ENCODE data around the gene ART5. TPM values are rescaled to one million over a fixed set of nuclear protein-coding genes. Genes with fewer than 3 reads are reported as not detected.
"Not testable (repeated sequence)": the region's sequence is repeated elsewhere in the genome, so short reads cannot be mapped to it uniquely, and the experiment has no call there.

Gene ART5
- total RNA-seq, 2 experiments from 2014 or later = not detected

DNA sequence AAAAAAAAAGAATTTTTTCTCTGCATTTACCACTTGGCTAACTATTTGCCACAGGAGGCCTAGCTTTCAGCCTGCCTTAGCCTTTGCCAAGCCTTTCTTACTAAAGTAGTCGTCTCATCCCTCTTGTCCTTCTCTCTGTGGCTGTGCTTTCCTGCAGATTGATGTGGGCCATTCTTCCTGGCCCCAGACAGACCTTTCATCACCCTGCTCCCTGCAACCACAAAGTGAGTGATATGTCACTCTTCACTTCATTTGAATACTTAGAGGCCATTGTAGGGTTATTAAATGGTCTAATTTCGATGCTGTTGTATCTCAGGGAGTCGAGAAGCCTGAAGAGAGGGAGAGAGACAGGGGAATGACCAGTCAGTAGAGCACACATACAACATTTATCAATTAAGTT lies 37.6 kb downstream of the ART5 start:
- Histone ChIP-seq H3K27ac (ENCODE audit: low read depth, low read length, poor library complexity, severe bottlenecking) (no peak overlapping the region), H3K9me3 (ENCODE audit: low read length) (no peaks in the 10 kb centered on the region), H4K20me1 (ENCODE audit: insufficient read depth, low read length) (no peaks in the 10 kb centered on the region), H3K4me2 (ENCODE audit: low read length) (no peak overlapping the region), H3K4me3 (ENCODE audit: low read depth, low read length, poor library complexity, severe bottlenecking) (no peak overlapping the region), H3K36me3 (ENCODE audit: insufficient read depth, low read length) (no peaks in the 10 kb centered on the region), H3K79me2 (ENCODE audit: insufficient read depth, low read depth, low read length) (no peaks in the 10 kb centered on the region), H3K9me2 (ENCODE audit: insufficient read depth, low read length) (no peaks in the 10 kb centered on the region), H3K4me1 (ENCODE audit: insufficient read depth, low read length, poor library complexity, severe bottlenecking) (no peaks in the 10 kb centered on the region), H2AFZ (ENCODE audit: low read length) (no peak overlapping the region)
- BruUV-seq (replicated peaks) = no TSS peak
- intact Hi-C loops (cut with micrococcal nuclease; ENCODE audit: unreplicated experiment) = loop anchor here (10.0 kb wide), 1 partner anchor 149 kb away; no protein-coding TSS in a partner anchor
- TF ChIP-seq CTCF (conservative IDR thresholded peaks at IDR 0.05; ENCODE audit: low read length) (no peak), EZH2phosphoT487 (IDR thresholded peaks at IDR 0.05; ENCODE audit: borderline replicate concordance, low read depth, low read length) (no peak)
- ChIA-PET POLR2A (no interaction called here), CTCF (ENCODE audit: unreplicated experiment) (no interaction called here)
- DNase-seq (ENCODE audit: low spot score) = no peak

DNA sequence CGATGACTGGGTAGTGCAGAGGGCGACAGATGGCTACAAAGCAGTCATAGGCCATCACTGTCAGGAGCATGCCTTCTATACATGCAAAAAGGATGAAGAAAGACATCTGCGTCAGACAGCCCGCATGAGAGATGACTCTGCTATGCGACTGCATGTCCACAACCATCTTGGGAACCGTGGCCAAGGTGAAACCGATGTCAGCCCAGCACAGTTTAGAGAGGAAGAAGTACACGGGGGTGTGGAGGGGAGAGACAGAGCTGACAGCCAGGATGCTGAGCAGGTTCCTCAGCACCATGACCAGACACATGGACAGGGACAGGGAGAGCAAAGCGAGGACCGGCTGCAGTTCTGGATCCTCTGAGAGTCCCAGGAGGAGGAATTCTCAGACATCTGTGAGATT lies 41.6 kb downstream of the ART5 start:
- CTCF ChIA-PET (ENCODE audit: unreplicated experiment) = not testable (repeated sequence)

GRCh38 chr11:3597743-3598142 lies 44.0 kb downstream of the ART5 start:
- BruUV-seq (replicated peaks); POLR2A ChIA-PET; CTCF ChIA-PET (ENCODE audit: unreplicated experiment); H3K4me2 ChIP-seq (ENCODE audit: low read length); H3K79me2 ChIP-seq (ENCODE audit: insufficient read depth, low read depth, low read length); H3K27ac ChIP-seq (ENCODE audit: low read depth, low read length, poor library complexity, severe bottlenecking); intact Hi-C loops (cut with micrococcal nuclease; ENCODE audit: unreplicated experiment); H3K9me3 ChIP-seq (ENCODE audit: low read length); H4K20me1 ChIP-seq (ENCODE audit: insufficient read depth, low read length); H2AFZ ChIP-seq (ENCODE audit: low read length); H3K9me2 ChIP-seq (ENCODE audit: insufficient read depth, low read length); H3K4me1 ChIP-seq (ENCODE audit: insufficient read depth, low read length, poor library complexity, severe bottlenecking); H3K36me3 ChIP-seq (ENCODE audit: insufficient read depth, low read length); DNase-seq (ENCODE audit: low spot score); H3K4me3 ChIP-seq (ENCODE audit: low read depth, low read length, poor library complexity, severe bottlenecking): not testable (repeated sequence)

More for the DNA sequence above, 41.6 kb downstream of the ART5 start:
- BruUV-seq (replicated peaks); H3K9me2 ChIP-seq (ENCODE audit: insufficient read depth, low read length); H2AFZ ChIP-seq (ENCODE audit: low read length); H3K4me3 ChIP-seq (ENCODE audit: low read depth, low read length, poor library complexity, severe bottlenecking); H3K9me3 ChIP-seq (ENCODE audit: low read length); H3K4me1 ChIP-seq (ENCODE audit: insufficient read depth, low read length, poor library complexity, severe bottlenecking); H3K4me2 ChIP-seq (ENCODE audit: low read length); H3K27ac ChIP-seq (ENCODE audit: low read depth, low read length, poor library complexity, severe bottlenecking); H4K20me1 ChIP-seq (ENCODE audit: insufficient read depth, low read length); H3K79me2 ChIP-seq (ENCODE audit: insufficient read depth, low read depth, low read length); H3K36me3 ChIP-seq (ENCODE audit: insufficient read depth, low read length); POLR2A ChIA-PET; DNase-seq (ENCODE audit: low spot score): not testable (repeated sequence)
- intact Hi-C loops (cut with micrococcal nuclease; ENCODE audit: unreplicated experiment) = loop anchor here (10.0 kb wide), 1 partner anchor 145 kb away; no protein-coding TSS in a partner anchor

- H2AFZ ChIP-seq (ENCODE audit: low read length); H4K20me1 ChIP-seq (ENCODE audit: insufficient read depth, low read length); H3K36me3 ChIP-seq (ENCODE audit: insufficient read depth, low read length); H3K9me2 ChIP-seq (ENCODE audit: insufficient read depth, low read length); H3K4me3 ChIP-seq (ENCODE audit: low read depth, low read length, poor library complexity, severe bottlenecking); CTCF ChIA-PET (ENCODE audit: unreplicated experiment); H3K79me2 ChIP-seq (ENCODE audit: insufficient read depth, low read depth, low read length); H3K27ac ChIP-seq (ENCODE audit: low read depth, low read length, poor library complexity, severe bottlenecking); DNase-seq (ENCODE audit: low spot score); BruUV-seq (replicated peaks); POLR2A ChIA-PET; H3K9me3 ChIP-seq (ENCODE audit: low read length); H3K4me2 ChIP-seq (ENCODE audit: low read length); intact Hi-C loops (cut with micrococcal nuclease; ENCODE audit: unreplicated experiment); H3K4me1 ChIP-seq (ENCODE audit: insufficient read depth, low read length, poor library complexity, severe bottlenecking): not testable (repeated sequence)
Measured at GRCh38 chr11:3591326-3591725, 50.5 kb downstream of the ART5 start.

DNA sequence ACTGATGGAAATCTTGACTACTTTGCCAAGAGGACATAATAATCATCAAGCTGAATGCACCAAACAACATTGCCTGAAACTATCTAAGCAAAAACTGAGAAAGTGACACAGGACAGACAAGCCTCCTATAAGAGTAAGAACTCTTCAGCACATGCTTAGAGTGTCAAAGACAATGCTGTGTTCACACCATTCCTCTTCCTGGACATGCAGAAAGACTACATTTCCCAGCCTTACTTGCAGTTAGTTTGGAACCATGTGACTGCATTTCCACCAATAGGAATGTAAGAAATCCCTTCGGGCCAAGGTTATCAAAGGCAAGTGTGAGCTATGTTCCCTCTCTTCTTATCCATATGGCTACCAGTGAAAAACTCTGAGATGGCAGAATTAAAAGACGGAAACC lies 51.6 kb downstream of the ART5 start:
- H3K79me2 ChIP-seq (ENCODE audit: insufficient read depth, low read depth, low read length); H3K4me2 ChIP-seq (ENCODE audit: low read length); H3K27ac ChIP-seq (ENCODE audit: low read depth, low read length, poor library complexity, severe bottlenecking); H3K9me2 ChIP-seq (ENCODE audit: insufficient read depth, low read length); H3K9me3 ChIP-seq (ENCODE audit: low read length); H2AFZ ChIP-seq (ENCODE audit: low read length); H3K36me3 ChIP-seq (ENCODE audit: insufficient read depth, low read length); H3K4me1 ChIP-seq (ENCODE audit: insufficient read depth, low read length, poor library complexity, severe bottlenecking); H3K4me3 ChIP-seq (ENCODE audit: low read depth, low read length, poor library complexity, severe bottlenecking); H4K20me1 ChIP-seq (ENCODE audit: insufficient read depth, low read length); intact Hi-C loops (cut with micrococcal nuclease; ENCODE audit: unreplicated experiment); CTCF ChIA-PET (ENCODE audit: unreplicated experiment); DNase-seq (ENCODE audit: low spot score); BruUV-seq (replicated peaks): not testable (repeated sequence)
- POLR2A ChIA-PET = interaction anchor here (0.6 kb wide), 1 partner anchor 1356 kb away, joined by 3 read pairs; no protein-coding TSS in a partner anchor

- H2AFZ ChIP-seq (ENCODE audit: low read length); DNase-seq (ENCODE audit: low spot score); H3K27ac ChIP-seq (ENCODE audit: low read depth, low read length, poor library complexity, severe bottlenecking); H3K9me3 ChIP-seq (ENCODE audit: low read length); BruUV-seq (replicated peaks); H4K20me1 ChIP-seq (ENCODE audit: insufficient read depth, low read length); H3K79me2 ChIP-seq (ENCODE audit: insufficient read depth, low read depth, low read length); H3K4me2 ChIP-seq (ENCODE audit: low read length); H3K9me2 ChIP-seq (ENCODE audit: insufficient read depth, low read length); CTCF ChIA-PET (ENCODE audit: unreplicated experiment); H3K4me3 ChIP-seq (ENCODE audit: low read depth, low read length, poor library complexity, severe bottlenecking); intact Hi-C loops (cut with micrococcal nuclease; ENCODE audit: unreplicated experiment); H3K36me3 ChIP-seq (ENCODE audit: insufficient read depth, low read length); H3K4me1 ChIP-seq (ENCODE audit: insufficient read depth, low read length, poor library complexity, severe bottlenecking); POLR2A ChIA-PET: not testable (repeated sequence)
Measured at GRCh38 chr11:3588776-3589175, 53.0 kb downstream of the ART5 start.

Measured in OCI-LY7 (cell line).